Measurements from ENCODE around the gene CARD9.

Gene CARD9

DNA sequence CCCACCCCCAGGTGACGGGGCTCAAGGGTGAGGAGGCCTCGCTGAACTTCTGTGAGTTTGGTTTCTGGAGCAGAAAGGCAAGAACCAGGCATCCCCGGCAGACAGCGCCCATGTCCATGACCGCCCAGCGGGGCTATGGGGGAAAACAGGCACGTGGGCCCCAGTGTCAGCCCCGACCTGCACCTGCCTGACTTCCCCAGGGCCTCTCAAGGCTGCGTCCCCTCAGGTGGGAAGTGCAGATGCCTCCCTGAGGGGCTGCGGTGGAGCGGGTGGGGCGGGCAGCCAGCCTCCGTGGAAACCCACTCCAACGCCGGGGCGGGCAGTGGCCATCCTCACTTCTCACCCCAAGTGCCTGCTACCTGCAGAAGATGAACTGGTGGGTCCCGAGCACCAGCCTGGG, 6.9 kb upstream of the CARD9 start:
- no peak for DNase-seq (ENCODE audit: low spot score)

DNA sequence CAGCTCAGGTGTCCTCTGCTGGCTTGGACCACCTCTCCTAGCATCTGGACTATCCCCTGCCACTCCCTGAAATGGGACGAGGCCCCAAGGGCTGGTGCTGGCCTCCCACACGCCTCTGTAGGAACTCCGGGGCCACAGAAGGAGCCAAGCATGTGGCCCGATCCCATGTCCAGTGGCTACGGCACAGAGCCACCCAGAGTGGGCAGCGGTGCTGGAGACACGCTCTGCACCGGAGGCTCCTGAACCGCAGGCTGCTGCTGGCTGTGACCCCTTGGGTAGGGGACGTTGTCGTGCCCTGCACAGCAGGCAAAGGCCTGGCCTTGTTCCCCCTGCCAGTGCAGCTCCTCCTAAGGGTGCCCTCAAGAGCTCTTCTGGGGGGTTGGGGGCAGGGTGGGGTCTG, 6.4 kb upstream of the CARD9 start:
- DNase-seq (ENCODE audit: low spot score): no peak

DNA sequence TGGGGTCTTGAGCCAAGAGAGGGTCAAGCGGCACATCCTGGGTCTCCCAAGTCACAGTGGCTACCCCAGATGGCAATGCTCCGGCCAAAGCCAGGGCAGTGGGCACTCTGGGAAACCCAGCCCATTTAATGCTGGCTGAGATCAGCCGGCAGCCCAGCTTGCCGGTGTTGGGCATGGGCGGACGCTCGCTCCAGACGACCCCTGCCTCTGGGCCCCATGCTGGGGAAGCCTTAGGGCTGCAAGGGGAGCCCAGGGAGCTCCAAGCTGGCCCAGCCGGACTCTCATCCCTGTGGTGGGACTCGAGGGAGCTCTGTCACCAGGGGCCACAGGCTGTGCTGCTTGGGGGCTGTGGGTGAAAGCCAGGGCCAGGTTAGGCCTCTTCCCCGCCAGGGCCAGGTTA, 5.9 kb upstream of the CARD9 start:
- DNase-seq (ENCODE audit: low spot score): no peak

DNA sequence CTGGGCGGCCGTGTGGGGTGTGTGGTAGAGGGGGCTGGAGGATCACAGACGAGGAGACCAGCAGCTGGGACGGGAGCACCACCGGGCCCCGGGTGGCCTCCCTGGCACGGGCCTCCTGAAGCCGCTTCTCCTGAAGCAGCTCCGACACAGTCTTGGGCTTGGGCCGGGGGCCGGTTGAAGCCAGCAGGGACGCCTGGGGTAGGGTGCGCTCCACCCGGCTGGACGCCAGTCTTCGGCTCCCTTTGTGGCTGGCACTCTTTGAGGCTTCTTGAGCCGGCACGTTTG, 5.5 kb upstream of the CARD9 start:
- no peak for DNase-seq (ENCODE audit: low spot score)

DNA sequence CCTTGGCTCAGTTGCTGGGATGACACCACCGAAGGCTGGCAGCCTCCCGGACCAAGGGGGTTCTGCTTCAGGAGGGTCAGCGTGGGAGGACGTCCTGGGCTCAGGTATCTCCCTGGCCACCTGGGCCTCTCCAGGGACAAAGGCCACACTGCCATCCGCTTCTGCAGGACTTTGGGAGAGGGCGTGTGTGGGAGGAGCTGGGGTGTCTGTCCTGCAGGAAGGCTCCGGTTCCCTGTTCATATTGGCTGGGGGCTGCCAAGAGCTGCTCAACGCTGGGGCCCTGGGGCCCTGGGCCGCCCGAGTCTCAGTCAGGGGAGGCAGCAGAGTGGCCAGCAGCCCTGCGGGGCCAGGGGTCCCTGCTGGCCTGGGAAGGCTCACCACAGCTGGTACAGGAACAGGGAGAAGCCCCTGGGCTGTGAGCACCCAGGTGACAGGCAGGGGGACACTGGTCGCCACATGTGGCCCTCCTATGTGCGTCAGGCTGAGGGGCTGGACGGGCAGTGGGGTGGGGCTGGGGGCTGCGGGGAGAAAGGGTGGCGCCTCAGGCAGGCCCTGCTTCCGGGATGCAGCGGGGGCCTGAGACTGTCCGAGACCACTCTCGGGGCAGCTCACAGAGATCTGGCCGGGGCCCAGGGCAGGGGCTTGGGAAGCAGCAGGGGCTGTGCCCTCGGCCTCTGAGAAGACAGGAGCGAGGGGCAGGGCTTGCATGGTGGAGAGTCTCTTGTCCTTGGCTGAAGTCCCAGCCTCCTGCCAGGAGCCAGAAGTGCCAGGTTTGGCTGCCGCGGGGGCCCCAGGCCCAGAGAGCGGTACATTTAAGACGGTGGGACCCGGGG, 4.9 kb upstream of the CARD9 start:
- no peak for DNase-seq (ENCODE audit: low spot score)

DNA sequence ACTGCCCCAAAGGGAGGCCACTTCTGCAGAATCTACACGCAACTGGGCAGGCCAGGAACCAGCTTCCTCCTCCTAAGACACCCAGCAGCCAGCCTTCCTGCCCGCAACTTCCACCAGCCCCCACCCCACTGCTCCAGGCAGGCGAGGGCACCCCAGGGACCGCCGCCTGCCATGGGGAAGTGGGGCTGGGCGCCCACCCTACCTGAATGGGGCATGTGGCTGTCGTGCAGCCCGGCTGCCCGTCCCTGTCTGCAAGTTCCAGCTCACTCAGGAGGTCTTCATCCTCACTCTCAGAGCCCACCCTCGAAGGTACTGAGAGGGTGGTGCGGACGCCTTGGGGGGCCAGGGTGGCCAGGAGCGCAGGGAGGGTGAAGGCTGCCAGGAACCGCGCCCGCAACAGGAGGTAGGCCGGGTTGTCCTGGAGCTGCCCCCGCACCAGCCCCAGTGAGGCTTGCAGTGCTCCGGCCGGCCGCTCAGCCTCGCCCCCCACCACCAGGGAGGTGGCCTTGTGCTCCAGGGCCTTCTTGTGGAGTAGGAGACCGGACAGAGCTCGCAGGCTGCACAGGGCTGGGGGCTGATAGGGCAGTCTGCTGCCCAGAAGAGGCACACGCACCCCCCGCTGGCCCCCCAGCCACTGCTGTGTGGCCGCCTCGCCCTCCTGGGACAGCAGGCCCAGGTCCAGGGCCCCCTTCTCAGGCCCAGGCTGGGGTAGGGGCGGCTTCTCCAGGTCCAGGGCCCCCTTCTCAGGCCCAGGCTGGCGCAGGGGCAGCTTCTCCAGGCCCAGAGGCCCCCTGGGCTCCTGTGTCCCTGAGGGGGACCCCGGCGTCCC, 4.1 kb upstream of the CARD9 start:
- DNase-seq (ENCODE audit: low spot score): no peak

GRCh38 chr9:136376457-136376856, 3.0 kb upstream of the CARD9 start:
- no peak for DNase-seq (ENCODE audit: low spot score)

GRCh38 chr9:136375096-136375495, 1.6 kb upstream of the CARD9 start:
- no peak for DNase-seq (ENCODE audit: low spot score)

DNA sequence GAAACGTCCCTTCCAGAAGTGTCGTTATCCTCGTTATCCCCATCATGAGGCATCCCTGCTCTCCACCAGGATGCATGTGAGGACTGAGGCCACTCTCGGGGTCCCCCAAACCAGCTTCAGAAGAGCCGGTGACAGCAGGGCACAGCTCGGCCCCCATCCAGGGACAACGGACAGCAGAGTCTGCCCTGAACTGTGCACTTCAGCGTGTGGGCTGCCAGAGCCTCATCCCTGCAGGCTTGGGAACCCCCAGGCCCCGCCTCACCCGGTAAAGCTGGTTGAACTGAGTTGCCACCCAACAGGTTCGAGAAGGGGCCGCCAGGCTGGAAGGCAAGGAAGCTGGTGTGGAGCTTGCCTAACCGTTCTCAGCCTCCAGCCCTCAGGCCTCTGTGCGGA, 710 bp upstream of the CARD9 start:
- DNase-seq (ENCODE audit: low spot score): no peak

- no peak for DNase-seq (ENCODE audit: low spot score)
Observed at GRCh38 chr9:136372561-136373299, 739 bp downstream of the CARD9 start.

DNA sequence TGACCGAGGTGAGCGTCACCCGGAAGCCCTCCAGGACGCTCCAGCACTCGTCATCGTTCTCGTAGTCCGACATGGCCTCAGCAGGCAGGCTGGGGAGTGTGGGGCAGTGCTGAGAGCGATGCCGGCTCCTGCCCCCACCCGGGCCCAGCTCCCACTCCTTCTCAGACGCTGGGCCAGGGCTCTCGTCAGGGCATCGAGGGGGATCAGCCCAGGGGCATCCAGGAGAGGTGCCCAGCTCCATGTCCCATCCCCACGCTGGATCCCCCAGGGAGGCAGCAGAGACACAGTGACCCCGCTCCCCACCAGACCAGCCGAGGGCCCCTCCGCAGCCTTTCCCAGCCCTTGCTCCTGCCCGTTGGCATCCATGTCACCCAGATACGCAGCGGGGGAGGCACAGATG, 1.5 kb downstream of the CARD9 start:
- DNase-seq (ENCODE audit: low spot score): no peak

GRCh38 chr9:136371533-136371880, 2.0 kb downstream of the CARD9 start:
- DNase-seq (ENCODE audit: low spot score): no peak

GRCh38 chr9:136370687-136371532, 2.6 kb downstream of the CARD9 start:
- DNase-seq (ENCODE audit: low spot score): no peak

DNA sequence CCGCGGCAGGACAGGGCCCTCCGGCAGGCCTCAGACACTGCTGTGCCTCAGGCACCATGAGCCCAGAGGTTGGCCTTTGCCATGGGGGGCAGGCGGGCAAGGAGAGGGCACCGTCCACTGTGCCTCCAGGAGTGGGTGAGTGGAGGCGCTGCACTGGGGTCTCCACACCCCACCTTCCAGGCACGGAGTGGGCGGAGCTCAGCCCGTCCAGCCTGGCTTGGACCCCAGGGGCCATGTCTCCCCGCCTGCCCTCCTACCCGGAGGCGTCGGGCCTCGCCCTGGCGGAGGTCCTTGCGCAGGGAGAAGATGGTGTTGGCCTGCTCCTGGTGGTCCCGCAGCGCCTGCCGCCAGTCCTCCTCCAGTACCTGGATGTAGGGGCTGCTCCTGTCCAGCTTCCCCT, 3.4 kb downstream of the CARD9 start:
- no peak for DNase-seq (ENCODE audit: low spot score)

DNA sequence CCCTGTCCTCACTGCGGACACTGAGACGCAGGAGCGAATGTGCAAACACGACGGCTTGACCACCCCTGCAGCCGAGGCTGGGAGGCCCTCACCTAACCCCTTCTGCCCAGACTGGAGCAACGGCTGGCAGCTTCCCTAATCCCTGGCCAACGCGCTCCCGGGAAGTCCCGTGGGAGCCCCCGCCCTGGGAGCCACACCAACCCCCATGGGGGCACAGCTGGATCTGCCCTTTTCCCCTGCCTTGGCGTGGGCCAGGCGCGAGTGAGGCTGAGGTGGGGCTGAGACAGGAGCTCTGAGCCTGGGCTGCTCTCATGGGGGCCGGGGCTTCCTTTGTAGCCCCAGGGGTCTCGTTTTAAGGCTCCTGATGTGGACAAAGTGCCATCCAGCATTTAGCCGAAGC, 5.3 kb downstream of the CARD9 start:
- no peak for DNase-seq (ENCODE audit: low spot score)

- DNase-seq (ENCODE audit: low spot score): no peak
Observed at GRCh38 chr9:136367296-136368145, 5.9 kb downstream of the CARD9 start.

DNA sequence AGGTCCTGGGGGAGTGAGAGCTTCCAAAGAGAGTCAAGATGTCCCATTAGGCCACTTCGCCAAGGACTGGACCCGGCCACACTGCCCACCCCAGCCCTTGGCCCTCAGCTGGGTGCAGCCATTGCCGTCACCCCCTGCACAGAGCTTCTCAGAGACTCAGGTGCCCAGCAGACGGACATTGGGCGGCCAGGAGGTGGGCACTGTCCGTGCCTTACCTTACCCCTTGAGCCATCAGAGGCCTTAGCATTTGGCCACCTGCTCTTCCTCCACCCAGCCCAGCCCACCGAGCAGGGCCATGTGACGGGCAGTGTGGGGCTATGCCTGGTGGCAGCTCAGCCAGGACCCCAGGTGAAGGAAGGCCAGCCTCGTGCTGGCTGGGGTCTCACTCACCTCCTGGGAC, 6.6 kb downstream of the CARD9 start:
- no peak for DNase-seq (ENCODE audit: low spot score)

DNA sequence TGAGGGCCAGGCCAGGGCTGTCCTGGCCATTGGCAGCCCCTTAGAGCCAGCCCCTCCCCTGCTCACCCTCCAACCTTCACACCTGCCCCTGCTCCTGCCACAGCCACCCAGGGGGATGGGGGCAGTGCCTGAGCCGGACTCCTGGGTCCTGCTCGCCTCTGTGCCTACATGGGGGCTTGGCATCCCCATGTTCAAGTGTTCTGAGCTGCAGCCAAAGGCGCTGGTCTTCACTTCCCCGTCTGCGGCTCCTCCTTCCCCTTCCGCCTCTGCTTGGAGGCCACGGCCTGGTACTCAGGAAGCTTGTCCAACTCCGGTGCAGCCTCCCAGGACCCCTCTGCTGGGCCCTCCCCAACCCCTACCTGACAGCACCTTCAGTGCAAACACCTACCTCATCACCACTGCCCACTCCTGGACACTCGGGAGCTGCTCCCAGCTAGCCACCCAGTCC, 7.7 kb downstream of the CARD9 start:
- no peak for DNase-seq (ENCODE audit: low spot score)

GRCh38 chr9:136364942-136365774, 8.3 kb downstream of the CARD9 start:
- no peak for DNase-seq (ENCODE audit: low spot score)

Measured in kidney capillary endothelial cell (primary cell).